ENCODE results near the gene MAP2K7. TPM values are rescaled to one million over a fixed set of nuclear protein-coding genes. Genes with fewer than 3 reads are reported as not detected.
"Not testable (repeated sequence)": the region's sequence is repeated elsewhere in the genome, so short reads cannot be mapped to it uniquely, and the experiment has no call there.

The MAP2K7 gene
- total RNA-seq, 1 donor = 23.2 TPM

GRCh38 chr19:7959211-7959610, 55.5 kb downstream of the MAP2K7 start:
- Histone ChIP-seq H3K4me1 (ENCODE audit: insufficient read depth, low read length) (no peaks in the 10 kb centered on the region), H3K4me3 (ENCODE audit: low read length) (no peak overlapping the region), H3K27me3 (ENCODE audit: insufficient read depth, low read length) (no peaks in the 10 kb centered on the region), H3K9me3 (ENCODE audit: low read depth, low read length) (no peaks in the 10 kb centered on the region)

GRCh38 chr19:7961082-7961481, 57.4 kb downstream of the MAP2K7 start:
- not testable (repeated sequence) for H3K27me3 ChIP-seq (ENCODE audit: insufficient read depth, low read length); H3K4me3 ChIP-seq (ENCODE audit: low read length); H3K9me3 ChIP-seq (ENCODE audit: low read depth, low read length); H3K4me1 ChIP-seq (ENCODE audit: insufficient read depth, low read length)

GRCh38 chr19:7961920-7962626, 58.4 kb downstream of the MAP2K7 start:
- H3K4me3 ChIP-seq (ENCODE audit: low read length) = no peak overlapping the region
- no peaks in the 10 kb centered on the region for H3K27me3 ChIP-seq (ENCODE audit: insufficient read depth, low read length)
- H3K4me1 ChIP-seq (ENCODE audit: insufficient read depth, low read length) = no peaks in the 10 kb centered on the region
- no peaks in the 10 kb centered on the region for H3K9me3 ChIP-seq (ENCODE audit: low read depth, low read length)

GRCh38 chr19:7962644-7963268, 59.1 kb downstream of the MAP2K7 start:
- H3K9me3 ChIP-seq (ENCODE audit: low read depth, low read length) = no peaks in the 10 kb centered on the region
- no peaks in the 10 kb centered on the region for H3K27me3 ChIP-seq (ENCODE audit: insufficient read depth, low read length)
- no peaks in the 10 kb centered on the region for H3K4me1 ChIP-seq (ENCODE audit: insufficient read depth, low read length)
- no peak overlapping the region for H3K4me3 ChIP-seq (ENCODE audit: low read length)

GRCh38 chr19:7963566-7963965, 59.9 kb downstream of the MAP2K7 start:
- Histone ChIP-seq H3K4me3 (ENCODE audit: low read length) (no peak overlapping the region), H3K4me1 (ENCODE audit: insufficient read depth, low read length) (no peaks in the 10 kb centered on the region)

More at GRCh38 chr19:7963566-7963965, 59.9 kb downstream of the MAP2K7 start:
- H3K9me3 ChIP-seq (ENCODE audit: low read depth, low read length) = no peaks in the 10 kb centered on the region
- H3K27me3 ChIP-seq (ENCODE audit: insufficient read depth, low read length) = no peaks in the 10 kb centered on the region

Other genes starting within 250 kb of the MAP2K7 start
- gene RETN, start 234.8 kb upstream of the MAP2K7 start, total RNA-seq = 47.2 TPM
- gene MCEMP1, start 226.8 kb upstream of the MAP2K7 start, total RNA-seq = 1.8 TPM
- gene TRAPPC5, start 223.0 kb upstream of the MAP2K7 start, total RNA-seq = 25.5 TPM
- gene FCER2, start 201.7 kb upstream of the MAP2K7 start, total RNA-seq = 25.4 TPM
- gene CLEC4G, start 171.8 kb upstream of the MAP2K7 start, total RNA-seq = 0.63 TPM
- 0.21 TPM for gene CD209, start 156.3 kb upstream of the MAP2K7 start, total RNA-seq
- gene CLEC4M, start 140.6 kb upstream of the MAP2K7 start, total RNA-seq = not detected
- gene EVI5L, start 73.7 kb upstream of the MAP2K7 start, total RNA-seq = 17.2 TPM
- gene PRR36, start 29.5 kb upstream of the MAP2K7 start, total RNA-seq = 0.10 TPM
- not detected for gene LRRC8E, start 15.4 kb upstream of the MAP2K7 start, total RNA-seq
- gene TGFBR3L, start 11.0 kb downstream of the MAP2K7 start, total RNA-seq = 0.10 TPM
- 8.6 TPM for gene SNAPC2, start 16.5 kb downstream of the MAP2K7 start, total RNA-seq
- gene CTXN1, start 22.3 kb downstream of the MAP2K7 start, total RNA-seq = not detected
- 34.2 TPM for gene TIMM44, start 39.8 kb downstream of the MAP2K7 start, total RNA-seq
- 9.2 TPM for gene ELAVL1, start 101.8 kb downstream of the MAP2K7 start, total RNA-seq
- gene CCL25, start 148.9 kb downstream of the MAP2K7 start, total RNA-seq = not detected
- not detected for gene FBN3, start 245.7 kb downstream of the MAP2K7 start, total RNA-seq

Data from mononuclear cell (primary cell).